Measurements from ENCODE around the gene SHISA6.

GRCh38 chr17:11441004-11441403, 200.0 kb downstream of the SHISA6 start:
- TF ChIP-seq, protein P1, sequence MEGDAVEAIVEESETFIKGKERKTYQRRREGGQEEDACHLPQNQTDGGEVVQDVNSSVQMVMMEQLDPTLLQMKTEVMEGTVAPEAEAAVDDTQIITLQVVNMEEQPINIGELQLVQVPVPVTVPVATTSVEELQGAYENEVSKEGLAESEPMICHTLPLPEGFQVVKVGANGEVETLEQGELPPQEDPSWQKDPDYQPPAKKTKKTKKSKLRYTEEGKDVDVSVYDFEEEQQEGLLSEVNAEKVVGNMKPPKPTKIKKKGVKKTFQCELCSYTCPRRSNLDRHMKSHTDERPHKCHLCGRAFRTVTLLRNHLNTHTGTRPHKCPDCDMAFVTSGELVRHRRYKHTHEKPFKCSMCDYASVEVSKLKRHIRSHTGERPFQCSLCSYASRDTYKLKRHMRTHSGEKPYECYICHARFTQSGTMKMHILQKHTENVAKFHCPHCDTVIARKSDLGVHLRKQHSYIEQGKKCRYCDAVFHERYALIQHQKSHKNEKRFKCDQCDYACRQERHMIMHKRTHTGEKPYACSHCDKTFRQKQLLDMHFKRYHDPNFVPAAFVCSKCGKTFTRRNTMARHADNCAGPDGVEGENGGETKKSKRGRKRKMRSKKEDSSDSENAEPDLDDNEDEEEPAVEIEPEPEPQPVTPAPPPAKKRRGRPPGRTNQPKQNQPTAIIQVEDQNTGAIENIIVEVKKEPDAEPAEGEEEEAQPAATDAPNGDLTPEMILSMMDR (IDR thresholded peaks at IDR 0.05), result no peak
- no peak for TF ChIP-seq POLR2A (IDR thresholded peaks at IDR 0.05)
